ENCODE results near the gene MYNN. TPM values are rescaled to one million over a fixed set of nuclear protein-coding genes. Genes with fewer than 3 reads are reported as not detected.
"Not testable (repeated sequence)": the region's sequence is repeated elsewhere in the genome, so short reads cannot be mapped to it uniquely, and the experiment has no call there.

The MYNN gene
- 10 to 100 TPM; 12.0 to 20.2 (median 14.7) TPM for total RNA-seq

DNA sequence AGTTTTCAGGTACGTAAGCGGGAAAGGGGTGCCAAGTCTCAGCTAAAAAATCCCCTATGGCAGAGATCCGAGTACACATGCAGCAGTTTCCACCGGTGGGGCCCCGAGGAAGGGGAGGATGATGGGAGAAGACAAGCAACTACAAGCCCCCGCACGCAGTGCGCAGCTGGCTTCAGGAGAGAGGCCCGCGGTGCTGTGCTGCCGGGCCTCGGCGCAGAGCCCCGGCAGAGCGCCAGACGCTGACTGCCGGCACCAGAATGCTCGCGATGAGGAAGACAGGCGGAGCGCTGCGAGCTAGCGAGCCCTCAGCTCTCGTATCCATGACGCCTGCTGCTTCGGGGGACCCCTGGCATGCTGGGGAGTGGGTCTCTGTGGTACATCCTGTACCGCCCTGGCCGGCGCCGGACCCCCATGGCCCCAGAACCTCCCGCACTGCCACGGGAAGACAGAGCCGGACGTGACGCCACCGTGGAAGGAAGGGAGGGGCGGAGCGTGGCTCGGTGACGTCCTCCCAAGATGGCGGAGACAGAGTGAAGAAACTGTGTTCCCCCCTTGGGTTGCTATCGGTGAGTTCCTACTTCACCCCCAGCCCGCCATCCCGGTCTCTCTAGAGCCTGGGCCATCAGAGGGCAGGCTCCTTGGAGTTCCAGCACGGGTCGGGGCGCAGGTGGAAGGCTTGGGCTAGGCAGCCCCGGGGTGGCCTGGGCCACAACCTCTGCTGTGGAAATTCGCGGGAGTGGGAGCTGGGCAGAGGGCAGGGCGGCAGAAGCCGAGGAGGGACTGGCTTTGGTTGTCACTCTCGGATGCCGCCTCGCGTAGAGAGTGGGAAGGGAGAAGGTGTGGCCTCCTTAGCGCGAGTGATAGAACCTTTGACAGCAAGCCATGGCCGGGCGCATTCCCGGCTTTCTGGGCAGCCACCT lies at the start of gene MYNN:
MYNN (plus strand) TSS at position 500 of the 920 bp plus-strand sequence. CDS start 900 bp downstream, outside the sequence.
- ATAC-seq (peak; percentile 86 to 88), DNase-seq (peak; percentile 85 to 88)
- H3K9me3 ChIP-seq, result no peaks in the 10 kb centered on the region
- no peaks in the 10 kb centered on the region for H3K27me3 ChIP-seq
- H3K4me1 ChIP-seq, result peaks cover 26 to 27% of the 10 kb centered on the region in 2 donors
- H3K36me3 ChIP-seq, result peaks cover 0 to 32% of the 10 kb centered on the region in 2 donors
- TF ChIP-seq POLR2A (IDR thresholded peaks at IDR 0.05) (peak; percentile 99), CTCF (IDR thresholded peaks at IDR 0.05 in 4 of 5, conservative IDR thresholded peaks at IDR 0.05 in 1 of 5) (no peak)
- peak within 1 kb of the TSS; percentile 95 to 100 (median 97) for H3K27ac ChIP-seq
- intact Hi-C loops (cut with DNase I; ENCODE audit: low total_unique reads), result loop anchor here (1.0 to 5.0 kb wide), 4 partner anchors 194 to 584 kb away; partner anchors contain the start of genes PHC3, PRKCI, SEC62 and SKIL
- peak within 1 kb of the TSS; percentile 76 to 99 (median 92) for H3K4me3 ChIP-seq
- in situ Hi-C loops (cut with MboI; ENCODE audit: low sequenced_read_pairs in 4 of 4), result loop anchor here in 2 of 4 donors (10.0 to 25.0 kb wide), 2 partner anchors 192 to 589 kb away; partner anchors contain the start of genes SEC62 (in 1 of the 2) and SKIL (in 1 of the 2)

DNA sequence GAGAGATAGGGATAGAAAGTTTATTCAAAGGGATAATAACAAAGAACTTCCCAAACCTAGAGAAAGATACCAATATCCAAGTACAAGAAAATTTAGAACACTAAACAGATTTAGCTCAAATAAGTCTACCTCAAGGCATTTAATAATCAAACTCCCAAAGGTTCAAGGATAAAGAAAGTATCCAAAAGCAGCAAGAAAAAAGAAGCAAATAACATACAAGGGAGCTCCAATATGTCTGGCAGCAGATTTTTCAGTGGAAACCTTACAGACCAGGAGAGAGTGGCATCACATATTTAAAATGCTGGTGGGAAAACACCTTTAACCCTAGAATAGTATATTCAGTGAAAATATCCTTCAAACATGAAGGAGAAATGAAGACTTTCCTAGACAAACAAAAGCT lies 41.3 kb upstream of the MYNN start:
- H3K27me3 ChIP-seq; H3K4me3 ChIP-seq; intact Hi-C loops (cut with DNase I; ENCODE audit: low total_unique reads); H3K9me3 ChIP-seq; DNase-seq; H3K4me1 ChIP-seq; H3K27ac ChIP-seq; ATAC-seq; H3K36me3 ChIP-seq: not testable (repeated sequence)
- in situ Hi-C loops (cut with MboI; ENCODE audit: low sequenced_read_pairs in 4 of 4), result loop anchor here in 1 of 4 donors (25.0 kb wide), 1 partner anchor 870 kb away; no protein-coding TSS in a partner anchor

DNA sequence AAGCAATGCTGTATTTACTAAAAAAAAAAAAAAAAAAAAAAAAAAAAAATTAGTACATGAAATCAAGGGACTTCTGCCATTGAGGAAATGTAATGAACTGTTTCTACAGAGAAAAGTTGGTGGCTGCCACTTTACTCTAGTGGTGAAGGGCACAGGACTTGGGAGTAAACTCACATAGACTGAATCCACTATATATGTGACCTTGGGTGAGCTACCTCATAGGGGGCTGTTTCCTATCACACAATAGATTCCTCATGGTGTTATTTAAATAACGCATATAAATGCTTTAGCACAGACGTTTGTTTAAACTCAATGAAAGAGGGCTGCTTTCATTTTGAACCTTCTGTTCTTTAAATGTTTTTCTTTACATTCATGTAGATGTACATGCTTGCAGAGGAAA lies 34.1 kb upstream of the MYNN start:
- Histone ChIP-seq H3K9me3 (peaks cover 0 to 4% (median 0%) of the 10 kb centered on the region in 3 donors), H3K4me3 (no peak overlapping the region), H3K27ac (no peak overlapping the region), H3K36me3 (no peaks in the 10 kb centered on the region), H3K4me1 (no peaks in the 10 kb centered on the region), H3K27me3 (no peaks in the 10 kb centered on the region)
- in situ Hi-C loops (cut with MboI; ENCODE audit: low sequenced_read_pairs in 4 of 4) (loop anchor here in 1 of 4 donors (25.0 kb wide), 1 partner anchor 877 kb away; no protein-coding TSS in a partner anchor), intact Hi-C loops (cut with DNase I; ENCODE audit: low total_unique reads) (no loop called here)
- TF ChIP-seq POLR2A (IDR thresholded peaks at IDR 0.05) (no peak), CTCF (IDR thresholded peaks at IDR 0.05 in 4 of 5, conservative IDR thresholded peaks at IDR 0.05 in 1 of 5) (no peak)
- no peak for ATAC-seq
- DNase-seq, result no peak

DNA sequence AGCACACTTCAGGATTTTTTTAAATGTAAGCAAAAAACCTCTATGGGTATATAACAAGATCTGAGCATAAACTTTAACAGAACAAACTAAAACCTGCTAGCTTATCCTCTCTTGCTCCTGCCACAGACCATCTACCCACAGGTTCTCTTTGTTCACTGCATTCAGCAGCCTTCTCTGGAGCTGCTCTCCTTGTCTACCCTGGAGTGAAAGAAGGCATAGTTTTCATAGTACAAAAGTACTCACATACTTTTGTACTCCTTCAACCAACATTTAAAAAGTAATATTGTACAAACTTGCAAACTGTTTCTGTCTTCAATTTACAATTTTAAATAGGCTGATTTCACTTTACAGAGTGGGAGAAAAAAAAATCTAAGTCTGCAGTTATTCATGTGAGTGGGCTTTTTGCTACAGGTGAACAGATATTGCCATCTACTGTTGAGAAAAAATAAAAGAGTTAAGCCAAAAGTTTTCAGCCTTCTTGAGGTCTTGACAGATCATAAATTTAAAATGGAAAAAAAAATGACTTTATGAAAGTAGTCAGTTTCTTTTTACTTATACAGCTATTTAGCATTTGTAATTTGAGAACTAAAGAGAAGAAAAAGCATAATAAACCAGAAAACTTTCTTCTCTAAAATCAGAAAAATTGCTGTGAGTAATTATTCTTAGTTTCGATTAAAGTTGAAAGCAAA lies 28.7 kb upstream of the MYNN start:
- intact Hi-C loops (cut with DNase I; ENCODE audit: low total_unique reads), result loop anchor here (10.0 kb wide), 2 partner anchors 590 to 700 kb away; no protein-coding TSS in a partner anchor
- in situ Hi-C loops (cut with MboI; ENCODE audit: low sequenced_read_pairs in 4 of 4), result loop anchor here in 2 of 4 donors (10.0 to 25.0 kb wide), 2 partner anchors 600 to 882 kb away; no protein-coding TSS in a partner anchor
- no peaks in the 10 kb centered on the region for H3K4me1 ChIP-seq
- peaks cover 0 to 6% (median 0%) of the 10 kb centered on the region in 3 donors for H3K27me3 ChIP-seq
- H3K36me3 ChIP-seq, result no peaks in the 10 kb centered on the region
- H3K9me3 ChIP-seq, result no peaks in the 10 kb centered on the region
- peak in 1 of 2 donors; percentile 56 for ATAC-seq
- H3K27ac ChIP-seq, result no peak overlapping the region
- no peak for DNase-seq
- no peak overlapping the region for H3K4me3 ChIP-seq
- TF ChIP-seq CTCF (IDR thresholded peaks at IDR 0.05 in 4 of 5, conservative IDR thresholded peaks at IDR 0.05 in 1 of 5) (peak in 3 of 5 experiments; percentile 26 to 64 (median 50)), POLR2A (IDR thresholded peaks at IDR 0.05) (no peak)
